BLaER1 treated with 17β-estradiol and CSF1 and Interleukin-3, amounts not matched to agents 10 nM and 100 nM (cell line): ENCODE results near the gene FAM151A.

Experiments
- H3K27ac ChIP-seq, 11 experiments: shearing (Covaris generic); formaldehyde crosslinking; 2 replicates each; pipeline ENCODE4 v1.8.1; 2022
- H3K27me3 ChIP-seq, 11 experiments: shearing (Covaris generic); formaldehyde crosslinking; 2 replicates each; pipeline ENCODE4 v1.8.1; 2022
- H3K36me3 ChIP-seq, 11 experiments: shearing (Covaris generic); formaldehyde crosslinking; 2 replicates each; pipeline ENCODE4 v1.8.1; 2022
- H3K4me1 ChIP-seq, 10 experiments: shearing (Covaris generic); formaldehyde crosslinking; 2 replicates each; pipeline ENCODE4 v1.8.1; 2022
- H3K4me2 ChIP-seq, 11 experiments: shearing (Covaris generic); formaldehyde crosslinking; 2 replicates each; pipeline ENCODE4 v1.8.1; 2022
- H3K4me3 ChIP-seq, 10 experiments: shearing (Covaris generic); formaldehyde crosslinking; 2 replicates each; pipeline ENCODE4 v1.8.1; 2022
- H3K9ac ChIP-seq, 11 experiments: shearing (Covaris generic); formaldehyde crosslinking; 2 replicates each; pipeline ENCODE4 v1.8.1; 2022
- H3K9me3 ChIP-seq, 11 experiments: shearing (Covaris generic); formaldehyde crosslinking; replicated peaks in 1 of 11; 2 replicates each; pipeline ENCODE4 v1.8.1; 2022
- H4K20me1 ChIP-seq, 11 experiments: shearing (Covaris generic); formaldehyde crosslinking; 2 replicates each; pipeline ENCODE4 v1.8.1; 2022
- Cebpa-rat ChIP-seq, 11 experiments: shearing (Covaris generic); IDR thresholded peaks; 2 replicates each; pipeline ENCODE4 v1.8.1; 2022

The FAM151A gene

DNA sequence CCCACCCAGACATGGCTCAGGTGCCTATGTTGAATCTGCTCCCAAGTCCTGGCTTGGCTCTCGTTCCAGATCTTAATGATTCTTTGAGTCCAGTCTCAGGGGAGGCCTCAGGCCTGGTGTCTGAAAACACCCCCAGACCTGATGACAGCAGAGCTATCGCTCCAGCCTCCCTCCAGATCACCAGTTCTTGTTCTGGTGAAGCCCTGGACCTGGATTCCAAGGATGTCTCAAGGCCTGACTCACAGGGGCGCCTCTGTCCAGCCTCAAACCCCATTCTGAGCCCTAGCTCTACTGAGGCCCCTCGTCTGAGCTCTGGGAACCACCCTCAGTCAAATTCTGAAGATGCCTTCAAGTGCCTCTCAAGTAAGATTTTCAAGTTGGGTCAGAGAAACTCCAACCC lies 29.7 kb upstream of the FAM151A start:
- Histone ChIP-seq H4K20me1 (no peaks in the 10 kb centered on the region), H3K9ac (no peak overlapping the region), H3K4me2 (peak overlapping the region in 2 of 11 experiments; percentile 78 to 89; a peak in 2 of 22 replicates), H3K4me3 (no peak overlapping the region), H3K27ac (no peak overlapping the region), H3K9me3 (peaks cover 5 to 9% (median 7%) of the 10 kb centered on the region in 11 experiments), H3K27me3 (no peaks in the 10 kb centered on the region), H3K4me1 (peaks cover 0 to 20% (median 0%) of the 10 kb centered on the region in 10 experiments; a peak in 6 of 20 replicates), H3K36me3 (no peaks in the 10 kb centered on the region)
- no peak for TF ChIP-seq Cebpa-rat (IDR thresholded peaks at IDR 0.05)

DNA sequence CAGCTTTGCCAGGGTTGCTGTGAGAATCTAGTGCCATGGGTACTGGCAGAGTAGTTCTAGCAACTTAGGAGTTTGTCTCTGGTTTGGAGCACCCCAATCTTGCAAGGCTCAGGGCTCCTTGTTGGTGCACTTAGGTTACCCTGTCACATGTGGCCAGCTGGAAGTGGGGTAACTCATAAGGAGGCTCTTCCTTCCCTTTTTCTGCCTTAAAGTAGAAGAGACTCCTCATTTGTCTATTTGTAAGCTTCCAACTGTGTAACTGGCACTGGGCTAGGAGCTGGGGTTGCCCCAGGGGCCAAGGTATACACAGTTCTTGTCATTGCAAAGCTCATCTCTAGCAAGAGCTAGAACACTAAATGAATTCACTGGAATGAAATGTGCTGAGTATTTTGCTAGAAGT lies 28.8 kb upstream of the FAM151A start:
- Histone ChIP-seq H3K4me2 (peak overlapping the region in 3 of 11 experiments; percentile 4 to 89 (median 78); a peak in 5 of 22 replicates), H3K36me3 (no peaks in the 10 kb centered on the region), H3K27me3 (no peaks in the 10 kb centered on the region), H3K4me3 (no peak overlapping the region), H3K9me3 (no peaks in the 10 kb centered on the region), H4K20me1 (no peaks in the 10 kb centered on the region), H3K27ac (no peak overlapping the region), H3K4me1 (peaks cover 0 to 20% (median 0%) of the 10 kb centered on the region in 10 experiments; a peak in 6 of 20 replicates), H3K9ac (no peak overlapping the region)
- TF ChIP-seq Cebpa-rat (IDR thresholded peaks at IDR 0.05) = no peak

DNA sequence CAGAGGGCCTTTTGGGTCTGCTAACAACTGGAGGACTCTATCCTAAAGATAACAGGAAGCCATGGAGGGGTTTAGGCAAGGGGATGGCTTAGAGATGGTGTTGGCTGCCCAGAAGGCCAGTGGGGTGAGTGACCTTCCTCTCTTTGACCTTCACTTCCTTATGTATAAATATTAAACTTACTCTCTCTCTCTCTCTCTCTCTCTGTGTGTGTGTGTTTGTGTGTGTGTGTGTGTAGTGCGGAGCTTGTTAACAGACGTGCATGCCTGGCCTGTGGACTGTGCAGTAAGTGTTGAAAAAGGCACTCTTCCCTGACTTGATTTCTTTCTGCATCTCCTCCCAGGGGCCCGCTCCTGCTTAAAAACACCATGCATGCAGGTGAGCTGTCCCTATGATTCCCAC lies 28.3 kb upstream of the FAM151A start:
- no peak for TF ChIP-seq Cebpa-rat (IDR thresholded peaks at IDR 0.05)

DNA sequence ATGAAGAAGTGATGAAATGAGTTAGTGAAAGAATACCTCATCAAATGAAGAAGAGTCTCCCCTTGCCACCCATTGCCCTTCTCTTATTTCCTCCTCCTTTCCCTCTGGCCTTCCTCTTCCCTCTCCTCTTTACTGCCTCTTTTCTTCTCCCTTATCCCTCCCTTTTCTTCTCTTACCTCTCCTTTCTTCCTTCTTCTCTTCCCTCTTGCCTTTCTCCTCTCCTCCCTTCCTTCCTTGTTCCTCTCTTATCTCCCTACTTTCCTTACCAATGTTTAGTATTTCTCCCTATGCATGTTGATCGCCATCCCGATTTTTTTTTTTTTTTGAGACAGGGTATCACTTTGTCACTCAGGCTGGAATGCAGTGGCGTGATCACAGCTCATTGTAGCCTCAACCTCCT lies 27.1 kb upstream of the FAM151A start:
- no peaks in the 10 kb centered on the region for H3K36me3 ChIP-seq
- H3K27ac ChIP-seq = no peak overlapping the region
- no peaks in the 10 kb centered on the region for H4K20me1 ChIP-seq
- H3K4me2 ChIP-seq = no peak overlapping the region
- H3K4me3 ChIP-seq = no peak overlapping the region
- no peak for TF ChIP-seq Cebpa-rat (IDR thresholded peaks at IDR 0.05)
- H3K9ac ChIP-seq = no peak overlapping the region
- no peaks in the 10 kb centered on the region for H3K27me3 ChIP-seq
- peaks cover 0 to 20% (median 0%) of the 10 kb centered on the region in 10 experiments; a peak in 6 of 20 replicates for H3K4me1 ChIP-seq
- no peaks in the 10 kb centered on the region for H3K9me3 ChIP-seq

More for the DNA sequence above, 28.3 kb upstream of the FAM151A start:
- Histone ChIP-seq H3K4me2 (peak overlapping the region in 3 of 11 experiments; percentile 4 to 89 (median 78); a peak in 5 of 22 replicates), H3K9ac (no peak overlapping the region), H3K4me1 (peaks cover 0 to 20% (median 0%) of the 10 kb centered on the region in 10 experiments; a peak in 6 of 20 replicates), H3K27ac (no peak overlapping the region), H4K20me1 (no peaks in the 10 kb centered on the region), H3K36me3 (no peaks in the 10 kb centered on the region), H3K4me3 (no peak overlapping the region), H3K9me3 (no peaks in the 10 kb centered on the region), H3K27me3 (no peaks in the 10 kb centered on the region)

DNA sequence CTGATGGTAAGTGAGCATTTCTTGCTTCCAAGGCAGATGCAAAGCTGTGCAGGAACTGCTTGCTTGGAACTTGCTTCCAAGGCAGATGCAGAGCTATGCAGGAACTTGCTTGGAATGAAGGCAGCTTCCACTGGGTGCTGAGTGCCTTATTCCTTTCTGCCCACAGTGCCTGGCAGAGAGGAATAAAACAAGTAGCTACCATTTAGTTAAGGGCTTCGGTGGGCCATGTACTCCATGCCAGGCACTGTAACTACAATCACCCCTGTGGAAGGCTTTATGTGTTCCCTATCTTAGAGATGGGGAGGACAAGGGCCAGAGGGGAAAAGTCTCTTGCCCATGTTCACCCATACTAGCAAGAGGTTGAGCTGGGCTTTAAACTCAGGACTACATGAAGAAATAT lies 26.6 kb upstream of the FAM151A start:
- no peak overlapping the region for H3K4me3 ChIP-seq
- no peak for TF ChIP-seq Cebpa-rat (IDR thresholded peaks at IDR 0.05)
- no peaks in the 10 kb centered on the region for H4K20me1 ChIP-seq
- peaks cover 0 to 3% (median 0%) of the 10 kb centered on the region in 11 experiments; a peak in 4 of 22 replicates for H3K9me3 ChIP-seq
- no peaks in the 10 kb centered on the region for H3K36me3 ChIP-seq
- H3K4me2 ChIP-seq = no peak overlapping the region
- no peak overlapping the region for H3K9ac ChIP-seq
- H3K4me1 ChIP-seq = peaks cover 0 to 20% (median 0%) of the 10 kb centered on the region in 10 experiments; a peak in 6 of 20 replicates
- H3K27ac ChIP-seq = no peak overlapping the region
- H3K27me3 ChIP-seq = no peaks in the 10 kb centered on the region

DNA sequence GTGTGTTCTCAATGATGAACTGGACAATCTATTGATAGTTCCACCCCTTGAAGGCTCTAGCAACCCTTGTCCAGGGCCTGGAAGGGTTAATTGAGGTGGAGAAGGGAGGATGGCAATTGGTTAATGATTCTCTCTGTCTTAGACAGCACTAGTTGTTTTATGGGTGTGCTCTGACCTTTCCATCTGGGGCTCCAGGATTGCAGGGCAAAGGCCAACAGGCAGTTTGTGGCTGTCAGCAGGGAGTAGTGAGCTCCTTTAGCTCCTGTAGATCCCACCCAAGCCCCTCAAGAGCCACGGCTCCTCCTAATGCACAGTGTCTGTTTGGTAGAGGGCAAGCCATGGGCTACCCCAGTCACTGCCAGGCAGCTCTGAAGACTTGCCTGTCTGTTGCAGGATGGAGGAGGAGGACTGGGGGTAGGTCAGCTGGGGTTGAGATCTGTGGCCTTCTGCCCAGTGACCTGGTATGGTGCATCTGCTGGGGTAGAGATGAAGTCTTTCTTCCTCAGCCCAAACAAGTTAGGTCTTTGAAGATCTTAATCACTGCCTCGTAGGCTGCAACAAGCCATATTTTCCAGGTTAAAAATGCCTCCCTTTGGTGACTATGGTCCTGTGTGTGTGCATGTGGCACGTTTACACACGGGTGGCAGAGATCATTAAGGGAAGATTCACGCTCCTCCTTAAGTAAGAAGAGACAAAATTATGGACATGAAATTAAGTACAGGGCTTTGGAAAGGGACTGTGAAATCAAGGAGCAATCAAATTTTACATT lies 26.0 kb upstream of the FAM151A start:
- peaks cover 0 to 20% (median 0%) of the 10 kb centered on the region in 10 experiments; a peak in 6 of 20 replicates for H3K4me1 ChIP-seq
- TF ChIP-seq Cebpa-rat (IDR thresholded peaks at IDR 0.05) = no peak

DNA sequence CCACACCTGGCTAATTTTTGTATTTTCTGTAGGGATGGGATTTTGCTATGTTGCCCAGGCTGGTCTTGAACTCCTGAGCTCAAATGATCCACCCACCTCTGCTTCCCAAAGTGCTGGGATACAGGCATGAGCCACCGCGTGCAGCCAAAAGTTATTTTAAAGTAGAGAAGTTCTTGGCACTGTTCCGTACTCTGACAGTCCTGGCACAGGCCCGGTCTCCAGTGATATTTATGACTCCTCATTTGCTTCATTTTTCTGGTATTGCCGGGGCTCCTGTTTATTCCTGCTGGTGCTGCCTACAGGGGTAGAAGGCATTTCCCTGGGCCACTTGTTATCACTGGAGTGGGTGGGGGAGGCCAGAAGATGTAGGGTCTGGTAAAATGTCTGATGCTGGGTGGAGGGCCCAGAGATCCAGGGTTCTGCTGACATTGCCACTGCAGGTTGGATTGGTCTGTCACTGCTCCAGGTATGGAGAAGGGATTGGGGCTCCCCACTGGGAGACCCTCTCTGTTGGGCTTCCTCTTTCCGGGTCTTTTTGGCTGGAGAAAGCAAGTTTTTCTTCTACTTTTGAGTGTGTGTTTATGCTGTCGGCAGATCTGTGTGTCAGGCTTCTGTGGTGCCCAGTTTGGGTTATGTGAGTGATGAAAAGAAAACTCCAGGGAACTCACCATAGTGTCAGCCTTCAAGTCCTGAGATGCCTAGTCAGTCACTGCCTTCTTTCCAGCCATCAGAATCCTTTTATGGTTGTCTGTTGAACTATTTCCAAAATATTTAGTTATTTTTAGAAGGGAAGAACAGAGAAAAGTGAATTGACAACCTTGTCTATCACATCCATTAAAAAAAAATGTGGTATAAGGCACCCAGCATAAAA lies 22.7 kb upstream of the FAM151A start:
- H3K27me3 ChIP-seq = no peaks in the 10 kb centered on the region
- no peak overlapping the region for H3K4me3 ChIP-seq
- peaks cover 7 to 27% (median 18%) of the 10 kb centered on the region in 11 experiments; a peak in 19 of 22 replicates for H3K9me3 ChIP-seq
- H3K36me3 ChIP-seq = no peaks in the 10 kb centered on the region
- no peak overlapping the region for H3K9ac ChIP-seq
- H4K20me1 ChIP-seq = no peaks in the 10 kb centered on the region
- no peak overlapping the region for H3K4me2 ChIP-seq
- peaks cover 0 to under 1% (median 0%) of the 10 kb centered on the region in 10 experiments; a peak in 1 of 20 replicates for H3K4me1 ChIP-seq
- H3K27ac ChIP-seq = no peak overlapping the region
- no peak for TF ChIP-seq Cebpa-rat (IDR thresholded peaks at IDR 0.05)

More for the DNA sequence above, 26.0 kb upstream of the FAM151A start:
- H4K20me1 ChIP-seq = no peaks in the 10 kb centered on the region
- H3K9ac ChIP-seq = no peak overlapping the region
- no peaks in the 10 kb centered on the region for H3K27me3 ChIP-seq
- no peak overlapping the region for H3K4me2 ChIP-seq
- no peaks in the 10 kb centered on the region for H3K36me3 ChIP-seq
- no peak overlapping the region for H3K27ac ChIP-seq
- no peak overlapping the region for H3K4me3 ChIP-seq
- peaks cover 0 to 9% (median 6%) of the 10 kb centered on the region in 11 experiments; a peak in 10 of 22 replicates for H3K9me3 ChIP-seq

DNA sequence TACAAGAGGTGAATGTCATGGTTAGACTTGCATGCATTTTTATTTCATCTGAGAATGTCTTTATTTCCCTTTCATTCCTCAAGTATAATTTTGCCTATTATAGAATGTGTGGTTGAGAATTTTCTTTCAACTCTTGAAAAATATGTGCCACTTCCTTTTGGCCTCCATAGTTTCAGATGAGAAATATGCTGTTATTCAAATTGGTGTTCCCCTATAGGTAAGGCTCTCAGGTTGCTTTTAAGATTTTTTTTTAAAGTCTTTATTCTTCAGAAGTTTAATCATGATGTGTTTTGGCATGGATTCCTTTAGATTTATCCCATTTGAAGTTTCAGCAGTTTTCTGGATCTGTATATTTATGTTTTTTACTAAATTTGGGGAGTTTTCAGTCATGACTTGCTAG lies 20.4 kb upstream of the FAM151A start:
- H4K20me1 ChIP-seq = no peaks in the 10 kb centered on the region
- H3K27me3 ChIP-seq = no peaks in the 10 kb centered on the region
- no peaks in the 10 kb centered on the region for H3K4me1 ChIP-seq
- H3K4me3 ChIP-seq = no peak overlapping the region
- H3K9ac ChIP-seq = no peak overlapping the region
- no peak overlapping the region for H3K4me2 ChIP-seq
- no peak for TF ChIP-seq Cebpa-rat (IDR thresholded peaks at IDR 0.05)
- H3K9me3 ChIP-seq = peaks cover 7 to 27% (median 18%) of the 10 kb centered on the region in 11 experiments; a peak in 19 of 22 replicates
- H3K36me3 ChIP-seq = no peaks in the 10 kb centered on the region
- no peak overlapping the region for H3K27ac ChIP-seq
